Esophagus squamous epithelium (tissue), 4 donors: Measurements from ENCODE around the gene ADAMTS2.
"Not testable (repeated sequence)": the region's sequence is repeated elsewhere in the genome, so short reads cannot be mapped to it uniquely, and the experiment has no call there.

ENCODE experiments used
- CTCF ChIP-seq, 6 experiments: fragments of 450-650 bp in 4 of 6; fragments of 200-600 bp in 2 of 6; sonication (generic) in 2 of 6; IDR thresholded peaks; one replicate each; pipeline ENCODE4 v1.5.1; 2016 to 2019; ENCODE audit warnings: antibody characterized with exemption in 6 of 6, mild to moderate bottlenecking in 4 of 6, moderate library complexity in 4 of 6
- POLR2A ChIP-seq, 4 donors: fragments of 450-650 bp; IDR thresholded peaks; one replicate each; pipeline ENCODE4 v1.6.1; 2017; ENCODE audit warnings: antibody characterized with exemption in 4 of 4, mild to moderate bottlenecking in 4 of 4, moderate library complexity in 3 of 4

GRCh38 chr5:179101282-179101681 lies 244.0 kb downstream of the ADAMTS2 start:
- TF ChIP-seq CTCF, POLR2A (IDR thresholded peaks at IDR 0.05): not testable (repeated sequence)
